B cell (primary cell): ENCODE measurements around the gene STRADA. TPM values are rescaled to one million over a fixed set of nuclear protein-coding genes. Genes with fewer than 3 reads are reported as not detected.

ENCODE experiments used
- ATAC-seq: fragments of 200-7000 bp; cut with Tn5 transposase; one replicate; pipeline ENCODE4 v1.10.0; 2021; ENCODE audit warnings: low read depth, mild to moderate bottlenecking, moderate number of reproducible peaks, moderate library complexity
- CTCF ChIA-PET: fragments of 350-600 bp; sonication (Branson Sonifier 250); formaldehyde crosslinking; loops from one replicate; lab custom pipeline; 2021; ENCODE audit warnings: antibody characterized with exemption, inconsistent platforms; lab: Charles Lee
- POLR2A ChIA-PET: fragments of 350-600 bp; sonication (Branson Sonifier 250); formaldehyde crosslinking; loops from one replicate; lab custom pipeline; 2021; ENCODE audit warnings: antibody characterized with exemption; lab: Charles Lee
- DNase-seq: peaks from one replicate; pipeline ENCODE4 v3.0.0; 2013
- H2AFZ ChIP-seq: 2 replicates; pipeline ENCODE4 v1.6.1; 2012; ENCODE audit warnings: mild to moderate bottlenecking, low read depth, low read length; ENCODE audit not compliant: insufficient read depth, poor library complexity, severe bottlenecking
- H3K27ac ChIP-seq, 2 donors: 1 replicate in 1 of 2; 2 replicates in 1 of 2; pipeline ENCODE4 v1.5.1; 2012 to 2013; ENCODE audit warnings: low read length in 2 of 2, mild to moderate bottlenecking in 2 of 2, moderate library complexity in 1 of 2
- H3K27me3 ChIP-seq, 4 experiments: fragments of 200-600 bp in 1 of 4; sonication (generic) in 1 of 4; replicated peaks in 1 of 4; 1 replicate in 2 of 4; 2 replicates in 2 of 4; pipeline versions ENCODE4 v1.6.1 to v1.7.0; 2013 to 2016; ENCODE audit warnings: low read length in 3 of 4, mild to moderate bottlenecking in 2 of 4, mixed read lengths in 1 of 4, moderate library complexity in 1 of 4; ENCODE audit not compliant: insufficient read depth in 4 of 4, control insufficient read depth in 3 of 4; ENCODE audit errors: control extremely low read depth in 1 of 4
- H3K36me3 ChIP-seq, 2 experiments: replicated peaks in 1 of 2; 1 replicate in 1 of 2; 2 replicates in 1 of 2; pipeline versions ENCODE4 v1.6.1 to v1.7.1; 2013; ENCODE audit warnings: low read length in 1 of 2; ENCODE audit not compliant: insufficient read depth in 2 of 2, control insufficient read depth in 1 of 2; ENCODE audit errors: control extremely low read depth in 1 of 2, extremely low read depth in 1 of 2
- H3K4me1 ChIP-seq, 2 donors: fragments of 200-600 bp in 1 of 2; sonication (generic) in 1 of 2; 1 replicate in 1 of 2; 2 replicates in 1 of 2; pipeline versions ENCODE4 v1.5.1 to v1.6.1; 2013 to 2017; ENCODE audit warnings: low read length in 2 of 2; ENCODE audit not compliant: control insufficient read depth in 2 of 2, insufficient read depth in 2 of 2
- H3K4me2 ChIP-seq: replicated peaks from 2 replicates; pipeline ENCODE3; 2012; ENCODE audit warnings: mild to moderate bottlenecking, low read depth, low read length; ENCODE audit not compliant: poor library complexity, severe bottlenecking
- H3K4me3 ChIP-seq, 5 experiments: fragments of 200-600 bp in 1 of 5; sonication (generic) in 1 of 5; 1 replicate in 3 of 5; 2 replicates in 2 of 5; pipeline versions ENCODE4 v1.5.1 to v1.7.0; 2011 to 2016; ENCODE audit warnings: low read length in 4 of 5, mild to moderate bottlenecking in 4 of 5, low read depth in 2 of 5, control low read depth in 1 of 5, moderate library complexity in 1 of 5; ENCODE audit not compliant: insufficient read depth in 1 of 5; ENCODE audit errors: control extremely low read depth in 1 of 5, extremely low read depth in 1 of 5
- H3K79me2 ChIP-seq: fragments of 200-600 bp; sonication (generic); one replicate; pipeline ENCODE4 v1.6.0; 2016; ENCODE audit warnings: low read length; ENCODE audit not compliant: control insufficient read depth, insufficient read depth
- H3K9ac ChIP-seq: fragments of 200-600 bp; sonication (generic); 2 replicates; pipeline ENCODE4 v1.6.1; 2017; ENCODE audit warnings: mild to moderate bottlenecking, low read length, moderate library complexity
- H3K9me3 ChIP-seq, 3 donors: one replicate each; pipeline versions ENCODE4 v1.6.1 to v1.7.1; 2013; ENCODE audit warnings: low read length in 2 of 3; ENCODE audit not compliant: control insufficient read depth in 2 of 3, insufficient read depth in 1 of 3; ENCODE audit errors: control extremely low read depth in 1 of 3
- H4K20me1 ChIP-seq: 2 replicates; pipeline ENCODE4 v1.6.0; 2012; ENCODE audit warnings: mild to moderate bottlenecking, low read length; ENCODE audit not compliant: insufficient read depth, control insufficient read depth, poor library complexity, severe bottlenecking
- H3K27ac Mint-ChIP-seq: one replicate; pipeline ENCODE4 v1.8.0; 2021; ENCODE audit warnings: mixed read lengths
- H3K27me3 Mint-ChIP-seq: one replicate; pipeline ENCODE4 v1.8.0; 2021; ENCODE audit warnings: mixed read lengths
- H3K4me1 Mint-ChIP-seq: one replicate; pipeline ENCODE4 v1.8.0; 2021; ENCODE audit warnings: mixed read lengths
- H3K4me3 Mint-ChIP-seq: one replicate; pipeline ENCODE4 v1.8.0; 2021; ENCODE audit warnings: mixed read lengths
- H3K9me3 Mint-ChIP-seq: one replicate; pipeline ENCODE4 v1.8.0; 2022; ENCODE audit warnings: mixed read lengths; ENCODE audit not compliant: insufficient read depth
- CTCF ChIP-seq: fragments of 200-600 bp; IDR thresholded peaks from one replicate; pipeline ENCODE4 v1.8.0; 2022; ENCODE audit warnings: antibody characterized with exemption, mild to moderate bottlenecking
- EZH2 ChIP-seq: IDR thresholded peaks from 2 replicates; pipeline ENCODE4 v1.6.1; 2012; ENCODE audit warnings: borderline replicate concordance, low read depth, mild to moderate bottlenecking, moderate library complexity, low read length; ENCODE audit not compliant: insufficient read depth, poor library complexity, severe bottlenecking
- WGBS: methylation state at CpG from one replicate; pipeline ENCODE4 v1.1.5; 2013; ENCODE audit warnings: missing lambda C conversion rate; ENCODE audit not compliant: insufficient coverage; 5-methylcytosine and 5-hydroxymethylcytosine counted together
- intact Hi-C: fragments of 100-400 bp; cut with micrococcal nuclease; formaldehyde crosslinking; loops from one replicate; pipeline ENCODE4 v1.10.0; 2022
- polyA plus RNA-seq: library from polyadenylated mRNA; depleted of rRNA; stranded (reverse); fragments of >200 nt; gene quantifications from 2 replicates; pipeline ENCODE4 v1.2.3, GENCODE V29; 2012
- total RNA-seq, 2 donors: library from RNA; stranded (reverse); fragments of 120-200 nt in 1 of 2; gene quantifications; 1 replicate in 1 of 2; 2 replicates in 1 of 2; pipeline versions ENCODE4 v1.2.3 to v1.2.4, GENCODE V29; 2013 to 2022

STRADA gene
- total and polyA plus RNA-seq, 2 donors (not counting 1 experiment from before 2014, with no cell fraction given): 48.1 to 93.2 TPM

GRCh38 chr17:63693411-63694113, 48.0 kb downstream of the STRADA start:
- Mint-ChIP-seq H3K27ac (peak overlapping the region; percentile 91), H3K27me3 (no peaks in the 10 kb centered on the region), H3K9me3 (no peaks in the 10 kb centered on the region), H3K4me3 (peak overlapping the region; percentile 19), H3K4me1 (peaks cover 53% of the 10 kb centered on the region)
- Histone ChIP-seq H3K4me2 (no peak overlapping the region), H4K20me1 (peaks cover 44% of the 10 kb centered on the region), H3K9me3 (no peaks in the 10 kb centered on the region), H3K27me3 (no peaks in the 10 kb centered on the region), H2AFZ (no peak overlapping the region), H3K27ac (peak overlapping the region in 1 of 2 donors; percentile 75), H3K4me1 (peaks cover 39 to 47% of the 10 kb centered on the region in 2 donors), H3K4me3 (no peak overlapping the region), H3K79me2 (peaks cover 27% of the 10 kb centered on the region), H3K36me3 (peaks cover 1 to 75% of the 10 kb centered on the region in 2 experiments), H3K9ac (no peak overlapping the region)
- CTCF ChIA-PET: interaction anchor here (0.8 to 3.3 kb wide), 3 partner anchors 13 to 32 kb away, joined by 3 to 46 read pairs (median 4); no protein-coding TSS in a partner anchor
- POLR2A ChIA-PET: interaction anchor here (0.7 to 10.6 kb wide), 7 partner anchors 8 to 81 kb away, joined by 3 to 113 read pairs (median 11); partner anchors contain the start of genes CCDC47, DDX42 and MAP3K3
- intact Hi-C loops: no loop called here
- 99% methylated on average over 15 of the region's 18 CpGs for WGBS
- DNase-seq: peak; percentile 25
- ATAC-seq: no peak
- TF ChIP-seq EZH2 (no peak), CTCF (no peak)
